Fibroblast of pulmonary artery (primary cell): Measurements from ENCODE around the gene KCTD16.

Source experiments
- DNase-seq: peaks from one replicate; pipeline ENCODE4 v3.0.0-alpha.2; 2010; ENCODE audit warnings: low read depth
- H3K4me3 ChIP-seq: replicated peaks from 2 replicates; pipeline ENCODE4 v1.5.1; 2011; ENCODE audit warnings: low read depth, mild to moderate bottlenecking, control low read depth, low read length, moderate library complexity
- CTCF ChIP-seq: IDR thresholded peaks from 2 replicates; pipeline ENCODE4 v1.5.1; 2011; ENCODE audit warnings: mild to moderate bottlenecking, control low read depth, low read length, inconsistent platforms; ENCODE audit errors: missing control alignments

KCTD16 gene

GRCh38 chr5:144422018-144422727 is 251.5 kb downstream of the KCTD16 start:
- no peak overlapping the region for H3K4me3 ChIP-seq
- peak; percentile 2 for DNase-seq
- TF ChIP-seq CTCF, result no peak

GRCh38 chr5:144427866-144428265 is 257.2 kb downstream of the KCTD16 start:
- no peak for TF ChIP-seq CTCF
- H3K4me3 ChIP-seq, result no peak overlapping the region
- DNase-seq, result no peak

GRCh38 chr5:144428326-144428725 is 257.7 kb downstream of the KCTD16 start:
- no peak for TF ChIP-seq CTCF
- DNase-seq, result no peak

GRCh38 chr5:144429405-144429804 is 258.7 kb downstream of the KCTD16 start:
- no peak for DNase-seq
- H3K4me3 ChIP-seq, result no peak overlapping the region
- TF ChIP-seq CTCF, result no peak

More at GRCh38 chr5:144428326-144428725, 257.7 kb downstream of the KCTD16 start:
- H3K4me3 ChIP-seq, result no peak overlapping the region

- H3K4me3 ChIP-seq, result no peak overlapping the region
- TF ChIP-seq CTCF, result no peak
- no peak for DNase-seq
Measured at GRCh38 chr5:144429905-144430304, 259.2 kb downstream of the KCTD16 start.

GRCh38 chr5:144433140-144433822 is 262.6 kb downstream of the KCTD16 start:
- no peak for DNase-seq
- TF ChIP-seq CTCF, result no peak
- no peak overlapping the region for H3K4me3 ChIP-seq
